GM23338 (cell line): ENCODE results near the gene CCDC97.

Experiments used
- EZH2 ChIP-seq: fragments of 200-600 bp; sonication (generic); IDR thresholded peaks from one replicate; pipeline ENCODE4 v1.8.0; 2017; ENCODE audit warnings: antibody characterized with exemption, mild to moderate bottlenecking, low read depth; ENCODE audit not compliant: unreplicated experiment
- EZH2phosphoT487 ChIP-seq: fragments of 200-600 bp; sonication (generic); IDR thresholded peaks from one replicate; pipeline ENCODE4 v1.8.1; 2018; ENCODE audit warnings: antibody characterized with exemption; ENCODE audit not compliant: unreplicated experiment

DNA sequence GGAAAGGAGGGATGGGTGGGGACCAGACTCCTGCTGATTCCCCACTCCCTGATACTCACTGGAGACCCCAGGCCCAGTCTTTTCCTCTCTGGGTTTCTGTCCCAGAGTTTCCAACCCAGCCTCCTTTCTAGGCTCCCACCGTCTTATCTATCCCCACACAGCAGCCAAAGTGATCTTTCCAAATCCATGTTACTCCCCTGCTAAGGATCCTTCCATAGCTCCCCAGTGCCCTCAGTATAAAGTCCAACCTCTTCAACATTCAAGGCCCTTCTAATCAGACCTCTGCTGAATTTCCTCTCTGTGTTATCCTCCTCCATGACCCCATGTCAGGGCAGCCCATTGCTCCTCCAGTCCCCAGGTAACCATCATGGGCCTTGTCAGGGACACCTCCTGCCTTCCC, 45.1 kb downstream of the CCDC97 start:
- TF ChIP-seq EZH2phosphoT487: no peak
- no peak for TF ChIP-seq EZH2
